HG03432 (cell line): ENCODE measurements around the gene RDH13.
"Not testable (repeated sequence)": the region's sequence is repeated elsewhere in the genome, so short reads cannot be mapped to it uniquely, and the experiment has no call there.

Experiments used
- ATAC-seq: cut with Tn5 transposase; IDR thresholded peaks from one replicate; pipeline ENCODE4 v1.9.1; 2021; ENCODE audit warnings: mild to moderate bottlenecking, moderate library complexity; ENCODE audit not compliant: unreplicated experiment

The RDH13 gene, protein sequence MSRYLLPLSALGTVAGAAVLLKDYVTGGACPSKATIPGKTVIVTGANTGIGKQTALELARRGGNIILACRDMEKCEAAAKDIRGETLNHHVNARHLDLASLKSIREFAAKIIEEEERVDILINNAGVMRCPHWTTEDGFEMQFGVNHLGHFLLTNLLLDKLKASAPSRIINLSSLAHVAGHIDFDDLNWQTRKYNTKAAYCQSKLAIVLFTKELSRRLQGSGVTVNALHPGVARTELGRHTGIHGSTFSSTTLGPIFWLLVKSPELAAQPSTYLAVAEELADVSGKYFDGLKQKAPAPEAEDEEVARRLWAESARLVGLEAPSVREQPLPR

DNA sequence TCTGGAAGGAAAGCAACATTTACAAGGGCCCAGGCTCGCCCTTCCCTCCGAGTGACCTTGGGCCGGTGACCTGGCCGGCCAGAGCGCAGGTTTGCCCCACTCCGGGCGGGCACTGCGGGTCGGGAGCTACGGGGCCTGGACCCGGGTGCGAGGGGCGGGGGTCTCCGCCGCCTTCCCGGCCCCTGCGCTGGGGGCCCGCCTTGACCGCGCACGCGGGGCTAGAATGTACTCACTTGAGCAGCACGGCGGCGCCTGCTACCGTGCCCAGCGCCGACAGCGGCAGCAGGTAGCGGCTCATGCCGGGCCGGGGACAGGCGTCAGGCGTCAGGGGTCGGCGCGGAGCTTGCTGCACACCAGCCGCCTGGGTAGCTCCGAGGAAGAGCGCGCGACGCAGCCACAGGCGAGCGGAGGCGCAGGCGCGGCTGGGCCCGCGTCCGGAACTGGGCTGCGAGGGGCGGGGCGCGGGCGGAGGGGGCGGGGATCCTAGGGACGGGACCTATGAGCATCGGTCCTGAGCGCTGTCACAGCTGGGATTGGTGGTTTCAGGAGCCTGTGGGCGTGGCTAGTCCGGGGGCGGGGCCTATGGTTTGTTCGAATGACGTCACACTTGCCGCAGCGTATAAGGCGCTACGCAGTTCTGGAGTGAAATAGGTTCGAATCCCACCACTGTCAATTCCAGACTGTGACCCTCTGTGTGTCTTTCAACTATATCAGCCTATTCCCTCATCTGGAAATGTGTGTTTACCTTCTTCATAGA lies at the start of gene RDH13:
RDH13 (minus strand) TSS at position 414 of the 757 bp plus-strand sequence; CDS start at position 298, 116 bp downstream.
- ATAC-seq, result peak; percentile 92

DNA sequence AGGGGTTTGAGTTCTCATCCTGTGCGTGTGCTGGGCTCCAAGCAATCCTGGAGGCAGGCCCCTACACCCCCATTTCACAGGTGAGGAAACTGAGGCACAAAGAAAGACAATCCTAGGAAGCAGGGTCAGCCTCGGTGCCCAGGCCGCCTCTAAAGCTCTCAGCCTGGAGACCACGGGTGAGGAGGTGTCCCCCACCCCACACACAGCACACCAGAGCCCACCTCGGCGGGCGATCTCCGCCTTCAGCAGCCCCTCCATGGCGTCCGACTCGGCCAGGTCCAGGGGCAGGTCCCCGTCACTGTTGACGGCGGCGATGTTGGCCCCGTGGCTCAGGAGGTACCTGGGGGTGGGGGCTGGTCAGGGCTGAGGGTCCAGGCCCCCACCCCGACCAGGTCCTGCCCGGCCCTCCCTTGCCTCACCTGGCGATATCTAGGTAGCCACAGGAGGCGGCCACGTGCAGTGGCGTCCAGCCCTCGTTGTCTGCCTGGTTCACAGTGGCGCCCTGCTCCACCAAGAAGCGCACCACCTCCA lies 49.4 kb upstream of the RDH13 start:
- no peak for ATAC-seq

DNA sequence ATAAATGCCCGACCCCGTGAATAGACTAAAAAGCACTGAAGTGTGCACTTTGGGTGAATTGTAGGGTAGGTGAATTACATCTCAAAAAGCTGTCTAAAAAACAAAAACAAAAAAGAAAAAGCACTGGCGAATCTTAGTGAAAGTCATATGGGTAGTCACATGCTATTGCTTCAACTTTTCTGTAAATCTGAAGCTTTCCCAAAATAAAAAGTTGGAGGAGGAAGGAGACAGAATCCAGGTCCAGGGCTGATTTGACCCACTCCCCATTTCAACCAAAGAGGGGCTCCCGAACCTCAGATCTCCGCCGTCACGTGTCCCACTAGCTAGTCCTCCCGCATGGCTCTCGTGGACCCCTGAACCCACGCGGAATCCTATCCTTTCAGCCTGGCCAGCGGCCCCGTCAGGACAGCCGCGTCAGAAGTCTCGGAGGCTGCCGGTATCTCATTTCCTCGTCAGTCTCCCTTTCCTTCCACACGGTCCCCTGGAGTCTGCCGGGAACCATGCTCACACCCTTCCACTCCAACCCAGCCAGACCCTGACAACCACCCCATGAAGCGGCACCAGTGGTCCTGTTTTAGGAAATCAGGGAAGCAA lies 48.4 kb upstream of the RDH13 start:
- no peak for ATAC-seq

DNA sequence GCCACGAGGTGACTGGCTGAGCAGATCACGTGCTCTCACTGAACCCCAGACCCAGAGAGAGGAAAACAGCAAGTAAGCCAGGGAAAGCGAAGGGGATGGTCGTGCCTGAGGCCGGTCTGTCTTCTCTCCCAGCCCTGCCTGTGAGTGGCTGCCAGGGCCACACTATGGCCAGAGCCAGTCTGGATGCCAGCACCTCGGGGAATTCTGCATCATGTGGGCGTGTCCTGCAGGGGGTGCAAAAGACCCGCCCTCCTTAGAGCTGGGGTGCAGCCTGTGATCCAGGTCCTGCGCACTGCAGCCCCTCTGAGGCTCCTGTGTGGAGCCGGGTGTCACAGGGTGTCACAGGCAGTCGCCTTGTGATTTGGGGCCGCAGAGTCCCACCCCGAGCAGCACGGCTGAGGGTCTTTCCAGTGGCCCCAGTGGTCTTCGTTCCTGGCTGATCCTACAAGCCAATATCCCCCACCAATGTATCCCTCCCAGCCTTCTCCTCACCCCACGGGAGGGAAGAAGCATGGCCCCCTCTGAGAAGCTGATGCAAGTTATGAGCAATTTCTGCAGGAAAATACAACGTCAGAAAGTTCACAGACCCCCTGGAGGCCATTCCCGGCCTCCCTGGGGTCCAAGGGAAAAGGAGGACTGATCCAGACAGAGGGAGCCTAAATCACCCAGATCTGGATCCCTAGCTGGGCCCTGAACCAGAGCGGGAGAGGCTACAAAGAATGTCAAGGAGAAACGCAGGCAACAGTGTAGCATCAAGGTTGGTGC lies 46.8 kb upstream of the RDH13 start:
- ATAC-seq, result no peak

DNA sequence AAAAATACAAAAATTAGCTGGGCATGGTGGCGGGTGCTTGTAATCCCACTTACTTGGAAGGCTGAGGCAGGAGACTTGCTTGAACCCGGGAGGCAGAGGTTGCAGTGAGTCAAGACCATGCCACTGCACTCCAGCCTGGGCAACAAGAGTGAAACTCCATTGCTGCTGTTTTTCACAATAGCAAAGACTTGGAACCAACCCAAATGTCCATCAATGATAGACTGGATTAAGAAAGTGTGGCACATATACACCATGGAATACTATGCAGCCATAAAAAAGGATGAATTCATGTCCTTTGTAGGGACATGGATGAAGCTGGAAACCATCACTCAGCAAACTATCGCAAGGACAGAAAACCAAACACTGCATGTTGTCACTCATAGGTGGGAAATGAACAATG lies 44.3 kb upstream of the RDH13 start:
- not testable (repeated sequence) for ATAC-seq

DNA sequence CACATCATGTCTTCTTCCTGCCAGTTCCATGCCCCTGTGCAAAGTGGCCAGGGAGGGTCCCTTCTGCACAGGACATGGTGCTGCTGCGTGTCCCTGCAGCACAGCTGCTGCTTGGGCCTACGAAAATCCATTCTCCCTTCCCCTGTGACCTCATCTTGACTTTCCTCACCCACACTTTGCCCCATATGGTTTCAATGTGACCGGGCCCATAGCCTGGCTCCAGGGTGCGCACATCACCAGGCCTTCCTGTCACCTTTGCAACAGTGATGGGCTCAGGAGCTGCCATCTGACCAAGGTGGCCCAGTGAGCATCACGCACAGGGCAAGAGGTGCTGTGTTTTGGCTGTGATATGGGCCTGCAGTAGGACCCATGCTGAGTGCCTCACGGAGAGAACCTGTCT lies 43.6 kb upstream of the RDH13 start:
- no peak for ATAC-seq

DNA sequence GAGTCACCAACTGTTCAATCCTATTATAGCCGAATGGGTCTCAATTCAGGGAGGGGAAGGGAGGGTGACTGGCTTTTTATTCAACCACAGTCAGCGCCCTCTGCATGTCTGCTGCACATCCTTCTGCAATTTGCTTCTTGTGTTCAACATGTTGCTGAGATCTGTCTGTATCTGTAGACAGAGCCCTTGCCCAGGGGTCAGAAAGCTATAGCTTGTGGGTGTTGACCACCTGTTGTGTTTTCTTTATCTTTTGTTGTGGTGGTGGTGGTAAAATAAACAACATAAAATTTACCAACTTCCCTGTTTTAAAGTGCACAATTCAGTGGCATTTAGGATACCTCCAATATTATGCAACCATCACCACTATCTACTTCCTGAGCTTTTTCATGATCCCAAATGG lies 42.3 kb upstream of the RDH13 start:
- ATAC-seq, result no peak

DNA sequence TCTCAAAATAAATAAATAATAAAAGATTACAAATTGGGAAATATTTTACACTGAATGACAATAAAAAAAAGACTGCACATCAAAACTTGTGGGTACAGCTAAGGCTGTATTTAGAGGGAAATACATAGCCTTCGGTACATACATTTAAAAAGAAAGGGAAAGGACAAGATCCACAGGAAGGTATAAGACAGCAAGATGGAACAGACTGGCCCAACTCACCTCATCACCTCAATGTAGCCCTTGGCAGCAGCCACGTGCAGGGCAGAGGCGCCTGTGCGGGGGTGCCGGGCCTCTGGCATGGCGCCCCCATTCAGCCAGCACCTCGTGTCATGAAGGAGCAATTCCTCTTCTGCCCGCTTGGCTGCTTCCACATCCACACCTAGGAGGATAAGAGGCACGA lies 40.2 kb upstream of the RDH13 start:
- ATAC-seq, result no peak

DNA sequence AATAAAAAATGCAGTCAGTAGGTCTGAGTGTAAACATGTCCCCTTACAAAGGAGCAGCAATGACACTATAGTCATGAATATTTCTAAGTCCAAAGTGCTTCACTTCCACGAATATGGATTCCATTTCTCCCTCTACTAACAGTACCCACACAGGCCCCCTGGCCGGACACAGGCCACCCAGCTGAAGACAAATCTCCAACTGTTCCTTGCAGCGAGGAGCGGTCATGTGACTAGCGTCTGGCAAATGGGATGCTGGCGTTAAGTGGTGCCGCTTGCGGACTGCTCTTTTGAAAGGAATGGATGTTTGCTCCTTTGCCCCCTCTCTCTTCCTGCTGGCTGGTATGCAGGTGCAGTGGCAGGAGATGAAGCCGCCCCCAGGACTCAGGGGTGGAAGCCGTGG lies 38.3 kb upstream of the RDH13 start:
- no peak for ATAC-seq

DNA sequence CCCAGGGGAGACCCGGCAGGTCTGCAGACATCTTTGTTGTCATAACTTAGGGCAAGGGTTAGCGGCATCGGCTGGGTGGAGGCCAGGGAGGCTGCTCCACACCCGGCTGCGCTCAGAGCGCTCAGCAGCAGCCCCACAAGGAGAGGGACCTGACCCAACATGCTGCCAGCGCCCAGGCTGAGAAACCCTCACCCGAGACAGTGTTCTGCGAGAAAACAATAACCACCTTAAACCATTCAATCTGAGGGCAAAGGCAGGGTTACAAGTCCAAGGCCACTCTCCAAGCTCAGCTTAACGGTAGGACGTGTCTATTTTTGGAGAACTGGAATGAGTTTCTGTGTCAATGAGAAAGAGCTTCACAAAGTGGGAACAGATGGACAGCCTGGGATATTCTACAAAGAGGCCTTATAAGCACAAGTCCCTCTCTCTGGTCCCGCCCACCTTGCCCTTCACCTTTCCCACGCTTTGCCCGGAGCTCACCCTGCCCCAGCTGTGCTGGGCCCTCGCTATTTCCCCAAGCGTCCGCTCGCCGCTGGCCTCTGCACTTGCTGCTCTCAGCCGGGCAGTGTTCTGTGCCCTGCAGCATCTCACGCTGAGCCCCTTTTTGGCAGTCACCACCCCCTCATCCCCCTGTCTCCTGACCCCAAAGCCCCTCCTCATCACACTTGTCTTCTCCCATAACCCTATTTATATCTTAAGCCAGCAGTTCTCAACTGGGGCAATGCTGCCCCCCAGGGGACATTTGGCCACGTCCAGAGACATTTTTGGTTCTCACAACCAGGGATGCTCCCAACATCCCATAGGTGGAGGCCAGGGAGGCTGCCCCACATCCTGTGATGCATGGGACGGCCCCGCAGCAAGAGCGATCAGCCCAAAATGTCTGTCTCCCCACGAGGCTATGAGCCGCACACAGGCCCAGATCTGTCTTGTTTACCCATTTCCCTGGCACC lies 36.9 kb upstream of the RDH13 start:
- no peak for ATAC-seq

DNA sequence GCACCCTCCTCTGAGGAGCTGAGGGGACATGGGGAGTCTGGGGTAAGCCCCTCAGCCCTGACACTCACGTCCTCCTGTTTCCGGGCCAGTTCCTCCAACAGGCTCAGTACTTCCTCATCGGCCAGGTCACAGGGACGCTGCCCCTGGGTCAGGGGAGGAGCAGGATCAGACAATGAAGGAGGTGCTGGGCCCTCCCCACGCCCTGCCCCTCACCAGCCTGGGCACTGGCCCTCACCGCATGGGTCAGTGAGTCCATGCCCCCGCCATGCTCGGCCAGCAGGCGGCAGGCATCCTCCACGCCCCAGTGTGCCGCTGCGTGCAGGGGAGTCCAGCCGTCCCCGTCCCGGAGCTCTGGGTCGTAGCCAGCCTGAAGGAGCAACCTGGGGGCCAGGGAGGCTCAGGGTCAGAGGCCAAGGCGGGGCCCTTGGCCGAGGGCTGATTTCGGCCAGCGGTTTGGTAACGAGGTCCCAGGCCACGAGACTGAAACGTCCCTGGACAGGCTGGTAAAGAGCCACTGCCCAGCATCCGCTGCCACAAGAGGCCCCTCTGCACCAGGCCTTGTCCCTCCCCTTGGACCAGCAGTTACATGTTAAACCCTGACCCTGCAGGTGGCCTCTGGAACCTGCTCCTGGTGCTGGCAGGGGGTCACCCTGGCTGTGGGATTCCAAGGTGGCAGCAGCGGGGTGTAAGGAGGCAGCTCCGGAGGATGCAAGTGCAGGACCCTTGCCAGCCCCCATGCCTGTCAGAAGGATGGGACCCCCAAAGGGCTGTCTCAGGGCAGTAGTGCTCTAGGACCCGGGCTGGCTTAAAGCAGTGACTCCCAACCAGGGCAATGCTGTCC lies 36.0 kb upstream of the RDH13 start:
- ATAC-seq, result no peak

DNA sequence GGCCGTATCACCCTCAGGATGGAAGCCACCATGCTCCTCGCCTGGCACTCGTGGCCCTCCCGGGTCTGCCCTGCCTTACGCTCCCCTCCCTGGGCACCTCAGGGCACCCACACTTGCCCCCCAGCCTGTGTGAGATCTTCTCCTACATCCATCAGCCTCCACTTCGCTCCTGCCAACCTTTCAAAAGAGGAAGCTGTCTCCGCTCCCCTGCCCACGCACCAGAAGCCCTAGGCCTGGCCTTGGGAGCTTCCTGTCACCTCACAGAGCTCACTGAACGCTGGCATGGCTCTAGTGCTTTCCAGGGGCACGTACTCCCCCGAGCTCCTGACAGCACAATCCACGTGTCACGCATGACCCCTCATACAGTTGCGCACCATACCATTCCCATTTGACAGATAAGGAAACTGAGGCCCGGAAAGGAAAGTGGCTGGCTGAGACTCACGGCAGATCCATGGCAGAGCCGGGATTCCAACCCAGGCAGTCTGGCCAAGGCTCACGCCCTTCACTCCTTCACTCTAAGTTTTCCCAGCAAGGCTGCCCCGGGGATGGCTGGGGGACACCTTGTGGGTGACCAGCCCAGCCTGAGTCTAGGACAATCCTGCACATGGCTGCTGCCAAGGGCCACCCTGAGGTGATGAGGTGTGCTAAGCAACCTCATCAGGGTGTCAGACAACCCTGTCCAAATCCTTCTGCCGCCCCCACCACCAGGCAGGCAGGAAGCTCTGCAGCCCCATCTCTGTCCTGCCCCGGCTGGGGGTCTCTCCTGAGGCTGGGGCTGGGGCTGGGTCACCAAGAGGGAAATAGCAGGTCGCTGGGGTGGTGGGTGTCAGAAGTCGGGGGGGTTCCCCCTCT lies 35.1 kb upstream of the RDH13 start:
- ATAC-seq, result no peak

DNA sequence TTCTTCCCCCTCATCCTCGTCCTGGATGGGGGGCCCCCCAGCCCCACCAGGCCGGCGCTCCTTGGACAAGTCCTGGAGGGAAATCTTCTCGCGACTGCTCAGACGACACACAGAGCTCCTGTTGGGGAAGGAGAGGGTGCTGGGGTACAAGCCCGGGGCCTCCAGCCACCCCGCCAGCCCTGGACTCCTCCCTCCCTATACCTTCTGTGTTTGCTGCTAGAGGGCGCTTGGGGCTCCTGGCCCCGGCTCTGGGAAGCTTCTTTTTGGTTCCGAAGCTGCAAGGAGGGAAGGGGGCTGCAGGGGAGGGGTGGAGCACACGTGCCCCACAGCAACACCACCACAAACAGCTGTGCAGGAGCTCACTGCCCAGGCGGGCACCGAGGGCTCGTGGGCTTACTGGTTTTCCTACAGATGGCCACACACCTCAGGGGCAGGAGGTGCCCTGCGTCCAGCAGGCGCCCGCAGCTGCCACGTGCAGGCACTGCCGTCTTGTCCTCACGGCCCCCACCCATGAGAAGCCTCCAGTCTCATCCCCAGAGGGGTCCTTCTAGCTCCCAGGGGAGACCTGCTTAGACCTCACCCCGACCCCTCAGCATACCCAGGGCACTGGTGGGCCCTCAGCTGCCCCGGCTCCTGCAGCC lies 33.2 kb upstream of the RDH13 start:
- ATAC-seq, result no peak

DNA sequence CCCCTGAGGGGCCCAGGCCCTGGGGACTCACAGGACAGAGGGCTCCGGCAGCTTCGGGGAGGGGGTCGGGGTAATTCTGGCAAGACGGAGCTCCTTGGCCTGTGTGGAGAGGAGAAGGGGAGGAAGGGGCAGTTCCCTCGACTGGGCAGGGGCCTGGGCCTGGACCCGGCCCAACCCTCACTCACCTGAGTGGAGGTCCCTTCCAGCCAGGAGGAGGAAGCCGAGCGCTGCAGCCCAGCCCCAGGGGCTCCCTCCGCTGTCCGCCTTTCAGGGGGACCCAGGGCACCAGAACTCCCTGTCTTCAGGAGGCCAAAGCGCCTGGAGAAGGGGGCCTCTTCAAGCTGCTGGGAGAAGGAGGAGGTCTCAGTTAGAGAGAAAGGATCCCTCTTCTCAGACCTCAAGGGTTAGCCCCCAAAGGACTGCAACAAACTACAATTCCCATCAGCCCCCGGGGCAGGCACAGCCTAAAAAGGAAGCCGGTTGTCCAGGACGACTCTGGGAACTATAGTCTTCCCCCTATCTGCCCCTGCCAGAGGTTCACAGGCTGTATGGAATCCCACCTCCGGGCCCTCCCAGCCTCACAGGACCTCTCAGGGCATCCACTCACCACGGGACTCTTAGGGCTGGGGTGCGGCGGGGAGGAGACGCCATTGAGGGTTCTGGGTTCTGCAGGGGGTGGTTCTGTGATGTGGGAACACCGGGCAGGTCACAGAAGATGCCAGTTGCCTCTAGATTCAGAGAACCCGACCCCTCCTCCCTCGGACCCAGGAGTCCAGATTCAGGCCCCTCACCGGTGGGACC lies 32.5 kb upstream of the RDH13 start:
- ATAC-seq, result no peak

DNA sequence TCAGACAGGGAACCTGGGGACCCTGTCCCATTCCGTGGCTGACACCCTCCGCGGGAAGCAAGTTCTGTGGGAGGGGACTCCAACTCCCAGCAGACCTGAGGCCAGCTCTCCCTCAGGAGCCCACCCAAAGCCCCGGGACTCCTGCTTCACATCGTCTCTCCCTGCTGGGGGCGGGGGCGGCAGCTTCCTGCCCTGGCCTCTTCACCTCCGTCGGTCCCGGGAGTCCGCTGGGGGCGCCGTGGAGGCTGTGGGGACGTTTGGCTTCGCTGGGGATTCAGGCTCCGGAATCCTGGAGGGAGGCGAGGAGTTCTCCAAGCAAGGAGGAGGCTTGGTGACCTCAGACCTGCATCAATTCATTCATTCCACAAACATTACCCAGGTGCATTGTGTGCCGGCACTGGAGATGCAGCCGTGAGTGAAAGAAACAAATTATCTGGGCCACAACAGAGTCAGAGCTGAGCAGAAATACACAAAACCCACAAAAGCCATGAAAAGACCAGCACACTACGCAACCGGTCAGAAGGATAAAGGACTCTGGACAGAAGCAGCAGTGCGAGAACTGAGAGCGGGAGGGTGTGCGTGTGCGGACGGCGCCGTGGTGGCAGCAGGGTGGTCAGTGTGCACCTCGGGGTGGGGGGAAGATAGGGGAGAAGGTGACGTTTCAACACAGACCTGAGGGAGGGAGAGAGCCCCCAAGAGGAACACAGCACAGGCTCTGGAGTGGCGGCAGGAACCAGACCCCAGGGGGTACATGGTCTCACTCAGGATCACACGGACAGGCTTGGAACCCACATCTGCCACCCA lies 31.7 kb upstream of the RDH13 start:
- ATAC-seq, result no peak
